Measurements from ENCODE around the gene SLC33A1.

Gene SLC33A1

GRCh38 chr3:155785662-155786295 is 68.4 kb downstream of the SLC33A1 start:
- DNase-seq, result no peak

- DNase-seq, result no peak
Observed at GRCh38 chr3:155782390-155782953, 71.8 kb downstream of the SLC33A1 start.

GRCh38 chr3:155780291-155780690 is 73.9 kb downstream of the SLC33A1 start:
- DNase-seq, result no peak

GRCh38 chr3:155778462-155778861 is 75.8 kb downstream of the SLC33A1 start:
- DNase-seq, result no peak

GRCh38 chr3:155772801-155773200 is 81.4 kb downstream of the SLC33A1 start:
- no peak for DNase-seq

- no peak for DNase-seq
Observed at GRCh38 chr3:155771126-155771525, 83.1 kb downstream of the SLC33A1 start.

All from SHP77 treated with DMSO at 0.1 percent for 48 hours (cell line).